ENCODE results near the gene MBLAC1.

Gene MBLAC1

DNA sequence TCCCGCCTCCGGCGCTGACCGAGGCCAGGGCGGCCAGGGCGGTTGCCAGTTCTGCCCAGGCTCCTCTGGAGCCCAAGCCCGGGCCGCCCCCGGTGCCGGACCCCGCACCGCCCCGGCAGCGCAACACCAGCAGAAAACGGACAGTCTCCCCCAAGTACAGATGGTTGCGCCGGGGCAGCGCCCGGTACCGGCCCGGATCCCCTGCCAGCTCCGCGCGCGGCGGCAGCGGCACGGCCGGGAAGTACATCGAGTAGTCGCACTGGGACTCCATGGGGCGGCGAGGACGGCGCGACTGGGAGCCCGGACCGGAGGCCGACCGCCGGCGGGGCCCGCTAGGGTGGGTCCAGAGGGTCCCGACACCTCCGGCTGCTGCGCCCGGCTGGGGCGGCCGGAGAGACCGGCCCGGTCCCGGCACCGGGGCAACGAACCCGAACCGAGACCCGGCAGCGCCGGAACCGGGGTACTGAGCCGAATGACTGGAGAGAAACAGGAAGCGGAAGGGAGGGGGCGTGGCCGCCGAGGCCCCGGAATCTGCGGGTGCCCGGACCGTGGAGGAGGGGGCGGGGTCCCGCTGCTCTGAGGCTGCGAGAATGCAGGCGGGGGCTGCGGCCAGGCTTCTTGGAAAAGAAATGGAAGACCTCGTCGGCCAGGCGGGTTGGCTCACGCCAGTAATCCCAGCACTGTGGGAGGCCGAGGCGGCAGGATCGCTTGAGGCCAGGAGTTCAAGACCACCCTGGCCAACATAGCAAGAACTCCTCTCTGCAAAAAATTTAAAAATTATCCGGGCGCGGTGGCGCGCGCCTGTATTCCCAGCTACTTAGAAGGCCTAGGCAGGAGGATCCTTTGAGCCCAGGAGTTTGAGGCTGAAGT is 31.7 kb downstream of the MBLAC1 start, which contains the start of gene TRAPPC14:
TSS of gene TRAPPC14 (minus strand) at position 495 of the 870 bp plus-strand sequence. CDS start at position 271, 224 bp downstream.
- H3K9me3 ChIP-seq (ENCODE audit: control insufficient read depth, insufficient read depth, low read length) = no peaks in the 10 kb centered on the region
- H3K4me1 ChIP-seq (ENCODE audit: insufficient read depth, low read length) = peaks cover 16% of the 10 kb centered on the region; the same call in 1 of the 2 replicates
- H3K9ac ChIP-seq (ENCODE audit: low read depth, low read length) = peak within 1 kb of the TSS; percentile 96
- H3K36me3 ChIP-seq (ENCODE audit: insufficient read depth, low read length) = peaks cover 11% of the 10 kb centered on the region

DNA sequence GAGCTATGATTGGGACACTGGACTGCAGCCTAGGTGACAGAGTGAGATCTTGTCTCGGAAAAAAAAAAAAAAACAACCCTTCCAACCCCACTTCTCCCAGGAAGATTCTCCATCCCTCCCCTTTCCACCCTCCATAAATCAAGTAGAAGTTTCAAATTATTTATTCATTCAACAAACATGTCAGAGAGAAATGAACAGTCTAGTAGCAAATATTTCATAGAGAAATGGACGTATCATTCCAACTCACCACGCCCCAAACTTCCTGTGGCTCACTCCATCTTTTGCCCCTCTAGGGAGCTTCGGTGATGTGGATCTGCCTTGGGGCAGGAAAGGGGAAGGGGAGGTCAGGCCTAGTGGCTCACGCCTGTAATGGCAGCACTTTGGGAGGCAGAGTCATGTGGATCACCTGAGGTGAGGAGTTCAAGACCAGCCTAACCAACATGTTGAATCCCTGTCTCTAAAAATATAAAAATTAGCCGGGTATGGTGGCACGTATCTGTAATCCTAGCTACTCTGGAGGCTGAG is 32.4 kb downstream of the MBLAC1 start:
- H3K4me1 ChIP-seq (ENCODE audit: insufficient read depth, low read length) = peaks cover 18% of the 10 kb centered on the region; the same call in 1 of the 2 replicates

DNA sequence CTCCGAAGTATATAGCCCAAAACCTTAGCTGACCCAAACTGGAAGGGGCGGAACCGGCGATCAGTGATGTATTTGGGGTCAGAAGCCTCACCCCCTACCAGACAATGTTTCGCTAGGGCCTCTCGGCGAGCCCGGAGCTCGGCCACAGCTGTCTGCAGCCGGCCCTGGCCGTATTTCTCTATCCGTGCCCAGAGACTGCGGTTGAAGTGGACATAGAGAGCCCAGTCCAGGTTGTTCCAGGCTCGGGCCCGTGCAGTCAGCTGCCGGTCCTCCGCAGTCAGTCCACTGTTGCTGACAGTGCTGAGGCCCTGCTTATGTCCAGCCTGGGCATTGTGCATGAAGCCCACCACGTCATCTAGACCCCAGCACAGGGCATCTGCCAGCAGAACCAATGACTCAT is 33.3 kb downstream of the MBLAC1 start:
- Histone ChIP-seq H3K9ac (ENCODE audit: low read depth, low read length) (no peak overlapping the region), H3K9me3 (ENCODE audit: control insufficient read depth, insufficient read depth, low read length) (no peaks in the 10 kb centered on the region), H3K36me3 (ENCODE audit: insufficient read depth, low read length) (peaks cover 6% of the 10 kb centered on the region), H3K4me1 (ENCODE audit: insufficient read depth, low read length) (peaks cover 18% of the 10 kb centered on the region; the same call in 1 of the 2 replicates)

More for the DNA sequence above, 32.4 kb downstream of the MBLAC1 start:
- Histone ChIP-seq H3K36me3 (ENCODE audit: insufficient read depth, low read length) (peaks cover 6% of the 10 kb centered on the region), H3K9ac (ENCODE audit: low read depth, low read length) (peak overlapping the region; percentile 96), H3K9me3 (ENCODE audit: control insufficient read depth, insufficient read depth, low read length) (no peaks in the 10 kb centered on the region)

DNA sequence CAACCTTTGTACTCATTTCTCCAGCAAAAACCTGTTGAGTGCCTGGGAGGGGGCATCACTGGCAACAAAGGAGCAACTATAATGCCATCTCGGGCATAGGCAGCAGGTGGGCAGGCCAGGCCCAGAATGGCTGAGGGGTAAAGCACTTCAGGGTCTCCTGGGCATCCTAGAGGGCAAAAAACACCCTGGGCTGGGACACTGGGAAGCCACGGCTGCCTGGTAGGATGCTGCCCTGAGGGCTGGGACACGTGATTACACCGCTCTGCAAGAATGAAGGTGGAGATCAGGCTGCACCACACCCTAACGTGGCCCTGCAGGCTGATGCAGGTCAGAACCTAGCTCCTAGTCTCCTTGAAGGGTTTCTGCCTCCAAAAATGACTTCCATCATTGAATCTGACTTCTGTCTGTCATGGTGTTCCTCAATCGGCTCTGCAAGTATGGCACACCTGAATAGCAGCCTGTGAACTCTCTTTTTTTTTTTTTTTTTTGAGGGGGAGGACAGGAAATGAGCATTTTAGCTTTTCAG is 36.3 kb downstream of the MBLAC1 start:
- peaks cover 20% of the 10 kb centered on the region for H3K4me1 ChIP-seq (ENCODE audit: insufficient read depth, low read length)
- H3K36me3 ChIP-seq (ENCODE audit: insufficient read depth, low read length) = no peaks in the 10 kb centered on the region
- no peak overlapping the region for H3K9ac ChIP-seq (ENCODE audit: low read depth, low read length)
- H3K9me3 ChIP-seq (ENCODE audit: control insufficient read depth, insufficient read depth, low read length) = no peaks in the 10 kb centered on the region

DNA sequence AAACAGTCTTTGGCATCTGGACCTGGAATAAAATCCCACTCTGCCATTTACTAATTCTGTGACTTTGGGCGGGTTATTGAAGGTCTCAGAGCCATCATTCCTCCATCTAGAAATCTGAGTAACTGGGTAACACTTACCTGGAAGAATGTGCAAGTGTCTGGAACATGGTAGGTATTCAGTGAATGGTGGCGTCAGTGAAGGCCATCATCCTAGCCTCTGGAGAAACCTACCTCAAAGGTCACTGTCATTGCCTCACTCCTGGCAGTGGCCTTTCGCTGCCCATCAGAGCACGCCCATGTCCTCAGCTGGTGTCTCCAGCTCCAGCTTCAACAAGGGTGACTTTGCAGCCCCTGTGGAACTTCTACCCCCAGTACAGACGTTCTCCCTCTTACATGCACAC is 37.1 kb downstream of the MBLAC1 start:
- no peaks in the 10 kb centered on the region for H3K9me3 ChIP-seq (ENCODE audit: control insufficient read depth, insufficient read depth, low read length)
- H3K9ac ChIP-seq (ENCODE audit: low read depth, low read length) = no peak overlapping the region
- H3K36me3 ChIP-seq (ENCODE audit: insufficient read depth, low read length) = no peaks in the 10 kb centered on the region
- H3K4me1 ChIP-seq (ENCODE audit: insufficient read depth, low read length) = peaks cover 20% of the 10 kb centered on the region

DNA sequence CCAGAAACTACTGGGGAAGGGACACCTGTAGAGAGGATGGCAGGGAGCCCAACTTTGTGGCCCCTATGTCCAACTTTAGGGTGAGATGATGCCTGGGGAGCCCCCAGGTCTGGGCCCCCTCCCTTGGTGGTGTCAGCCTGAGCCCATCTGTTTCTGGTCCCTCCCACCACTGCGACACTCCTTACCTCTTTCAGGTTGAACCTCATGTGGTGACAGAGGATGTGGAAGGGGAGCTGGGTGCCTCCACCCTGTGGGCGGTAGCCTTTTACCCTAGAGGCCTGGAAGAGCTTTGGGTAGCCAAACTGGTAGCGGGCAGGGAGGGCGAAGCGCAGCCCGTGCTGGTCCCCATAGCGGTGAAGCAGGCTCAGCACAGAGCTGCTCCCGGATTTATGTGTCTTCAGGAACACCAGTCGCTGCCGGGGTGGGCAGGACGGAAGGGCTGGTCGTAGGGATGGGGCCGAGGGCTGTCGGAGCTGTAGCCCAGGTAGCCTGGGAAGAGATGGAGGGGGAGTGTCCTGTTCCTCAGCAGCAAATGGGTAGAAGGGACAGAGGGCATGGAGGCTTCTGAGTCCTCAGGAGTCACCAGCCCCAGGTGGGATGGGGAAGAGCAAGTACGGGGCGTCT is 39.7 kb downstream of the MBLAC1 start:
- H3K9ac ChIP-seq (ENCODE audit: low read depth, low read length) = no peak overlapping the region
- H3K4me1 ChIP-seq (ENCODE audit: insufficient read depth, low read length) = peaks cover 25% of the 10 kb centered on the region

DNA sequence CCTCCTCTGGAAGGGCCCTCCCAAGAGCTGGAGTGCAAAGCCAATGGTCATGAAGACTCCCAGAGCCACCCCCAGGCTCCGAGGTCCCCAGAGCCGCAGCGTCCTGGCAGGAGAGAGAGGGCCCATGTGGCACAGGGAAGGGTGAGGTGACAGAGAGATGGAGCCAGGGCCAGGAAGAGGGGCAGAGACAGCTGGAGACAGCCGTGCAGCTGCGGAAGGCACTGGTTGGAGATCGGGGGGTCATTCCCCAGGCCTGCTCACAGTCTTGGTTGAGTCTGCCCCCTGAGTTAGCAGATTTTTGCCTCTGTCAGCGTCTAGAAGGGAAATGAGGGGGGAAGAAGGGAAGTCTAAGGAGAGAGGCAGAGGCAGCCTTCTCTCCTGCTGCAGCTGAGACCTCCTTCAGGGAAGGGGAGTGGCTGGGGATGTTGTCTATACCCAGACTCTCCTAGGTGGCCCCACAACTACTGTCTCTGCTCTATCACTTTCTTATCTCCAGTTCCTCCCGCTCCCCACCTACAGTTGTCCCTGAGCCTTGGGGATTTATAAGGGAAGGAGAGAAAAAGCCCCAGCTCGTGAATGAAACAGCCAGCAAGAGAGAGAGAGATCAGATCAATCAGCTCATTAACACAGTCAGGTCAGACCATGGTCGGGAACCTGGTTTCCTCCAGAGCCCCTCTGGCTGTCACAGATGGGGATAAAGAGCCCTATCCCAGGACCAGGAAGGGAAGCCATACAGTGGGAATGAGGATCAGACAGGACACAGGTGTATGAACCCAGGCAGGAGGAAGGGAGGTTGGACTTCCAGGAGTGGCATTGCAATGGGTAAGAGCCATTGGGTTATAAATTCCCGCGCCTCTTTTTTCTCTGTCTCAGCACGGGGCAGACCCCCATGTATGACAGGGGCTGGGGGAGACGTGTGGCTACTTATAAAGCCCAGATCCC is 40.5 kb downstream of the MBLAC1 start:
- Histone ChIP-seq H3K9ac (ENCODE audit: low read depth, low read length) (peak overlapping the region; percentile 68; the same call in 1 of the 2 replicates), H3K4me1 (ENCODE audit: insufficient read depth, low read length) (peaks cover 25% of the 10 kb centered on the region), H3K36me3 (ENCODE audit: insufficient read depth, low read length) (no peaks in the 10 kb centered on the region), H3K9me3 (ENCODE audit: control insufficient read depth, insufficient read depth, low read length) (no peaks in the 10 kb centered on the region)

More for the DNA sequence above, 39.7 kb downstream of the MBLAC1 start:
- H3K9me3 ChIP-seq (ENCODE audit: control insufficient read depth, insufficient read depth, low read length) = no peaks in the 10 kb centered on the region
- no peaks in the 10 kb centered on the region for H3K36me3 ChIP-seq (ENCODE audit: insufficient read depth, low read length)

DNA sequence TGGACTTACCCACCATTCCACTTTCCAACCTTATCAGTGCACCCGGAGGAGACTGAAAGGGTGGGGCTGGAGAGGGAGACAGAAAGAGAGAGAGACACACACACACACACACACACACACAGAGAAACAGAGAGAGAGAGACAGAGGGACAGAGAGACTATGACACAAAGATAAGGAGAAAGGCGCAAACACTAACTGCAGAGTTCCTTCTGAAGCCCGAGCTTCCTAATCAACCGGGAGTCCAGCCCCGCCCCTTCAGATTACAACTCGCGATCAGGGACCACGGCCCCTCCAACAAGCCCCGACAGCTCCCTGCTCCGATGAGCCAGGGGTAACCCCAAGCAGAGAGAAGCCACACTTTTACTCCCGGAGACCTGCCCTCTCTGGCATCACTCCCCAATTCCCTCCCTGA is 41.2 kb downstream of the MBLAC1 start:
- Histone ChIP-seq H3K9ac (ENCODE audit: low read depth, low read length) (peak overlapping the region; percentile 68), H3K4me1 (ENCODE audit: insufficient read depth, low read length) (peaks cover 21% of the 10 kb centered on the region), H3K9me3 (ENCODE audit: control insufficient read depth, insufficient read depth, low read length) (no peaks in the 10 kb centered on the region), H3K36me3 (ENCODE audit: insufficient read depth, low read length) (no peaks in the 10 kb centered on the region)

DNA sequence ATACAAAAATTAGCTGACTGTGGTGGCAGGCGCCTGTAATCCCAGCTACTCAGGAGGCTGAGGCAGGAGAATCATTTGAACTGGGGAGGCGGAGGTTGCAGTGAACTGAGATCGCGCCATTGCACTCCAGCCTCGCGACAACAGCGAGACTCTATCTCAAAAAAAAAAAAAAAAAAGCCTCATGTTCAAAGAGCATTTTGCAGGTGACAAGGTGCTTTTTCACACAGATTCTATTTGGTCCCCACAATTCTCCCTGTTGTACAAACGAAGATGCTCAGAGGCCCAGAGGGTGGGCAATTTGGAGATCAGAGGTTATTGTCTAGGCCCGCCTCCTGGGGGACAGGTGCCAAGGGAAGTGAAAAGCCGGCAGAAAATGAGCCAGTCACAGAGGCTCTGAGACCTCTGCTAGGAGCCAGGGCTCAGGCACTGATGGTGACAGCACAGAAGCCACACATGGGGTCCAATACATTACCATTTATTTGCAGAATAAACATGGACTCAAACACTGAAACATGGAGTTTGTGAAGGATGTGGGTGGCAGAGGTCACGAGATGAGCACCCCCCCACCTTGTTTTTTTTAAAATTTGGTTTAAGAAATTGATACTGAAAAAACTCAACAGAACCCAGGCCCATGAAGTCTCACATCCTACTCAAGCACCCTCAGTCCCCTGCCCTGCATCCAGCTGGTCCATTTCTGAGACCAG is 42.5 kb downstream of the MBLAC1 start:
- Histone ChIP-seq H3K9ac (ENCODE audit: low read depth, low read length) (no peak overlapping the region), H3K36me3 (ENCODE audit: insufficient read depth, low read length) (no peaks in the 10 kb centered on the region), H3K4me1 (ENCODE audit: insufficient read depth, low read length) (peaks cover 14% of the 10 kb centered on the region), H3K9me3 (ENCODE audit: control insufficient read depth, insufficient read depth, low read length) (no peaks in the 10 kb centered on the region)

DNA sequence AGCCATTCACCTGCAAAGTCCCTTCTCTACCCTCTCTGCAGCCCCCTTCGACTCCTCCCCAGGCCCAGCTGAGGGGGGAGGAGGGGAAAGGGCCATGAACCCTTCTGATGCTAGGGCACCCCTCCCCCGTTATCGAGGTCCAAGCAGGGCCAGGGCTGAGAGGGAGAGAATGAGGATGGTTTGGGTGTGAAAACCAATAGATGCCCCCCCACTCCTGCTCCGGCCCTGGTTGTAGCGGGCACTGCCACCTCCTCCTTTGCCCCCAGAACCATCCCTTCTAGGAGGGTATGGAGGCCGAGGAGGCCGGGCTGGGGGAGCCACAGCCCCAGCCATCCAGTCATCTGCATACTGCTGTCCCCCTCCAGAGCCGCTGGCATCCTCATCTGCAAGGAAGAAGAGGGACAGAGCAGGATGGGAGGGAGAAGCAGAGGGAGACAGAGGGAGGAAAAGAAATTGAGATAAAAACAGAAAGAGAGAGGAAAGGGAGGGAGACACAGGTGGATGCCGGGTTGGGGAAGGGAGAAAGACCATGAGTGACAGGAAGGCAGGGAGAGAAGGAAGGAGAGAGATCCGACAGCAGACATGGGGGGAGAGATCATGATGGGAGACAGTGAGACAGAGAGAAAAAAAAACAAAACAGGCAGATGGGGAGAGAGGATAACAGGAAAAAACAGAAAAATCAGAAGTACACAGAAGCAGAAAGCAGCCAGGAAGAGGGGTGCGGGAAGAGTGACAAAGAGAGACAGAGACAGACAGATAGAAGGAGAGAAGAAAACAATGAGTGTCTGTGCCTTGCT is 43.5 kb downstream of the MBLAC1 start:
- Histone ChIP-seq H3K4me1 (ENCODE audit: insufficient read depth, low read length) (peaks cover 14% of the 10 kb centered on the region), H3K9ac (ENCODE audit: low read depth, low read length) (no peak overlapping the region), H3K9me3 (ENCODE audit: control insufficient read depth, insufficient read depth, low read length) (no peaks in the 10 kb centered on the region), H3K36me3 (ENCODE audit: insufficient read depth, low read length) (no peaks in the 10 kb centered on the region)

DNA sequence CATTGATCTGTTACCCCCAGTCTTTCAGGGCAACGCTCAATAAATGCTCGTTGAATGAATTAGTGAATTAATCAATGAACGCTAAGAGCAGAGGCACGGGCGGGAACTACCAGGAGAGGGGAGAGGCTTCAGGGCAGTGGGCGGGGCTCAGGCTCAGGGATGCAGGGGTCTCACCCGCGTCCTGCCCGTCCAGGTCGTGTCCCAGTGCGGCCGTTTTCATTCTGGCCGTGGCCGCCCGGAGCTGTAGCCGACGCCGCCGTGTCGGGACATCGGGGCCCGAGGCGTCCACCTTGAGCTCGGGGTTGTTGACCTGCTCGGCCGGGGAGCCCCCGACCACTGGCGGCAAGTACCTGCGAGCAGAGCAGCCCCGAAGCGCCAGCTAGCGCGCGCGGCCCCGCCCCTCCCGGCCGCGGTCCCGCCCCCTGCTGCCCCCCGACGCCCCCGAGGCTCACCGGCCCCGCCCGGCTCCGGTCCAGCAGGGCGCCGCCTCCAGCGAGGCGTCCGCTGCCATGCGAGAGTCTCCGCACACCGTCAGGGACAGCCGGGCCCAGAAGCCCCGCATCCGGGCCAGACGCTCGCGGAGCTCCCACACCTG is 44.4 kb downstream of the MBLAC1 start:
- H3K36me3 ChIP-seq (ENCODE audit: insufficient read depth, low read length) = no peaks in the 10 kb centered on the region
- H3K9me3 ChIP-seq (ENCODE audit: control insufficient read depth, insufficient read depth, low read length) = no peaks in the 10 kb centered on the region
- H3K4me1 ChIP-seq (ENCODE audit: insufficient read depth, low read length) = peaks cover 14% of the 10 kb centered on the region
- peak overlapping the region; percentile 64; the same call in 1 of the 2 replicates for H3K9ac ChIP-seq (ENCODE audit: low read depth, low read length)

DNA sequence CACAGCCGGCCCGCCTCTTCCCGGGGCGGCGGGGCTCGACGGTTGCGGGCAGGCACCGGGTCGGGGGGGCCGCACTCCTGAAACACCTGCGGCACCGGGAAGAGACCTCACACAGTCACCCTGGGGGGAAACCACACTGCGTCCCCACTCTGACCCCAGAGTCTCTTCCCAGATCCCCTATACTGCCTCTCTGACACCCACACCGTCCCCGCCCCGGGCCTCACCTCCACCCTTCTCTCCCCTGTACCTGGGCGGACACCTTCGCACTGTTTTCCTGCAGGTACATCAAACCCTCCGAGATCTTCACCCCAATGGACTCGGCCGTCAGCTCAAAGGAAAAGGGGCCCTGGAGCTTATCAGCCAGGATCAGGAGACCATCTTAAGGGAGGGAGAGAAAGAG is 45.1 kb downstream of the MBLAC1 start:
- Histone ChIP-seq H3K9ac (ENCODE audit: low read depth, low read length) (peak overlapping the region; percentile 64), H3K36me3 (ENCODE audit: insufficient read depth, low read length) (no peaks in the 10 kb centered on the region), H3K4me1 (ENCODE audit: insufficient read depth, low read length) (peaks cover 14% of the 10 kb centered on the region), H3K9me3 (ENCODE audit: control insufficient read depth, insufficient read depth, low read length) (no peaks in the 10 kb centered on the region)

All from ES-I3 (cell line).